OCI-LY7 (cell line): ENCODE measurements around the gene FGGY. TPM values are rescaled to one million over a fixed set of nuclear protein-coding genes. Genes with fewer than 3 reads are reported as not detected.

Source experiments
- BruUV-seq: library from RNA; stranded (reverse); fragments of 400-500 nt; replicated peaks from 2 replicates; lab custom pipeline; 2021; lab: Mats Ljungman, UMichigan
- CTCF ChIA-PET: fragments of 300-600 bp; sonication (Branson Sonifier 250); formaldehyde crosslinking; loops from one replicate; lab custom pipeline; 2022; ENCODE audit warnings: antibody characterized with exemption; ENCODE audit not compliant: unreplicated experiment; lab: Charles Lee
- POLR2A ChIA-PET: fragments of 300-600 bp; sonication (Branson Sonifier 250); formaldehyde crosslinking; loops from one replicate; lab custom pipeline; 2022; ENCODE audit warnings: antibody characterized with exemption; lab: Charles Lee
- DNase-seq: peaks from one replicate; pipeline ENCODE4 v3.0.0-alpha.2; 2015; ENCODE audit warnings: low spot score
- H2AFZ ChIP-seq: fragments of 200-600 bp; sonication (generic), shearing (Covaris generic); 2 replicates; pipeline ENCODE4 v1.6.1; 2014; ENCODE audit warnings: mild to moderate bottlenecking, antibody characterized with exemption, low read length, moderate library complexity
- H3K27ac ChIP-seq: fragments of 200-600 bp; sonication (generic); 2 replicates; pipeline ENCODE4 v1.5.1; 2014; ENCODE audit warnings: mixed run types, low read depth, mild to moderate bottlenecking, moderate library complexity, low read length, inconsistent platforms; ENCODE audit not compliant: poor library complexity, severe bottlenecking
- H3K36me3 ChIP-seq: fragments of 200-600 bp; sonication (generic); 2 replicates; pipeline ENCODE4 v1.6.1; 2014; ENCODE audit warnings: mild to moderate bottlenecking, antibody characterized with exemption, low read length, moderate library complexity, mixed read lengths; ENCODE audit not compliant: insufficient read depth
- H3K4me1 ChIP-seq: fragments of 200-600 bp; sonication (generic); 2 replicates; pipeline ENCODE4 v1.5.1; 2014; ENCODE audit warnings: mild to moderate bottlenecking, low read length; ENCODE audit not compliant: insufficient read depth, poor library complexity, severe bottlenecking
- H3K4me2 ChIP-seq: fragments of 200-600 bp; sonication (generic); 2 replicates; pipeline ENCODE4 v1.6.1; 2014; ENCODE audit warnings: mild to moderate bottlenecking, low read length
- H3K4me3 ChIP-seq: fragments of 200-600 bp; sonication (generic); 2 replicates; pipeline ENCODE4 v1.5.1; 2014; ENCODE audit warnings: mild to moderate bottlenecking, low read depth, low read length; ENCODE audit not compliant: poor library complexity, severe bottlenecking
- H3K79me2 ChIP-seq: fragments of 200-600 bp; sonication (generic); 2 replicates; pipeline ENCODE4 v1.6.1; 2016; ENCODE audit warnings: low read depth, mild to moderate bottlenecking, low read length, moderate library complexity, mixed read lengths; ENCODE audit not compliant: insufficient read depth
- H3K9me2 ChIP-seq: fragments of 200-600 bp; sonication (generic); 2 replicates; pipeline ENCODE4 v1.6.1; 2016; ENCODE audit warnings: mild to moderate bottlenecking, low read length, mixed read lengths; ENCODE audit not compliant: insufficient read depth
- H3K9me3 ChIP-seq: fragments of 200-600 bp; sonication (generic); 2 replicates; pipeline ENCODE4 v1.6.1; 2014; ENCODE audit warnings: mild to moderate bottlenecking, mixed run types, low read length, mixed read lengths
- H4K20me1 ChIP-seq: fragments of 200-600 bp; sonication (generic); 2 replicates; pipeline ENCODE4 v1.6.1; 2014; ENCODE audit warnings: mild to moderate bottlenecking, antibody characterized with exemption, low read length, moderate library complexity, mixed read lengths; ENCODE audit not compliant: insufficient read depth
- CTCF ChIP-seq: fragments of 200-600 bp; sonication (generic); conservative IDR thresholded peaks from 2 replicates; pipeline ENCODE4 v1.5.1; 2014; ENCODE audit warnings: mild to moderate bottlenecking, antibody characterized with exemption, low read length, moderate library complexity, mixed read lengths
- EZH2phosphoT487 ChIP-seq: fragments of 200-600 bp; sonication (generic); IDR thresholded peaks from 2 replicates; pipeline ENCODE4 v1.6.1; 2018; ENCODE audit warnings: low read depth, borderline replicate concordance, mild to moderate bottlenecking, mixed run types, antibody characterized with exemption, low read length, moderate library complexity, mixed read lengths
- intact Hi-C: fragments of 100-400 bp; cut with micrococcal nuclease; formaldehyde crosslinking; loops from one replicate; pipeline ENCODE4 v1.10.0; 2022; ENCODE audit not compliant: unreplicated experiment
- total RNA-seq, 2 experiments: library from RNA; depleted of rRNA in 1 of 2; stranded (reverse); fragments of >200 nt in 1 of 2; shearing (Covaris generic) in 1 of 2; gene quantifications; 2 replicates each; pipeline ENCODE4 v1.2.3, GENCODE V29; 2014 to 2022

Gene FGGY
- total RNA-seq, 2 experiments from 2014 or later: 0.63 to 4.5 TPM

GRCh38 chr1:59258412-59259032 is 38.4 kb upstream of the FGGY start:
- Histone ChIP-seq H2AFZ (no peak overlapping the region), H3K4me2 (no peak overlapping the region), H3K79me2 (no peaks in the 10 kb centered on the region), H3K36me3 (no peaks in the 10 kb centered on the region), H3K27ac (no peak overlapping the region), H3K9me2 (no peaks in the 10 kb centered on the region), H4K20me1 (no peaks in the 10 kb centered on the region), H3K4me3 (no peak overlapping the region), H3K4me1 (no peaks in the 10 kb centered on the region), H3K9me3 (no peaks in the 10 kb centered on the region)
- no TSS peak for BruUV-seq
- intact Hi-C loops: no loop called here
- ChIA-PET POLR2A (interaction anchor here (0.6 to 0.9 kb wide), 2 partner anchors 9 to 97 kb away, joined by 3 read pairs; no protein-coding TSS in a partner anchor), CTCF (no interaction called here)
- DNase-seq: no peak
- TF ChIP-seq CTCF (no peak), EZH2phosphoT487 (no peak)

- Histone ChIP-seq H4K20me1 (no peaks in the 10 kb centered on the region), H3K79me2 (no peaks in the 10 kb centered on the region), H3K9me3 (no peaks in the 10 kb centered on the region), H3K36me3 (no peaks in the 10 kb centered on the region), H2AFZ (no peak overlapping the region), H3K4me3 (no peak overlapping the region), H3K27ac (no peak overlapping the region), H3K4me1 (peaks cover 12% of the 10 kb centered on the region), H3K4me2 (no peak overlapping the region), H3K9me2 (no peaks in the 10 kb centered on the region)
- BruUV-seq: no TSS peak
- CTCF ChIA-PET: no interaction called here
- DNase-seq: no peak
- TF ChIP-seq CTCF: no peak
- TF ChIP-seq EZH2phosphoT487: no peak
- intact Hi-C loops: no loop called here
- POLR2A ChIA-PET: interaction anchor here (0.6 to 0.7 kb wide), 2 partner anchors 71 to 1935 kb away, joined by 3 to 5 read pairs; no protein-coding TSS in a partner anchor
Measured at GRCh38 chr1:59261537-59261936, 35.4 kb upstream of the FGGY start.

GRCh38 chr1:59262631-59263030 is 34.3 kb upstream of the FGGY start:
- Histone ChIP-seq H3K9me3 (no peaks in the 10 kb centered on the region), H3K4me2 (no peak overlapping the region), H3K36me3 (no peaks in the 10 kb centered on the region), H3K79me2 (no peaks in the 10 kb centered on the region), H3K4me3 (no peak overlapping the region), H3K9me2 (no peaks in the 10 kb centered on the region), H4K20me1 (no peaks in the 10 kb centered on the region), H2AFZ (no peak overlapping the region), H3K4me1 (peaks cover 20% of the 10 kb centered on the region), H3K27ac (no peak overlapping the region)
- ChIA-PET POLR2A (no interaction called here), CTCF (no interaction called here)
- no peak for TF ChIP-seq EZH2phosphoT487
- TF ChIP-seq CTCF: no peak
- BruUV-seq: no TSS peak
- intact Hi-C loops: no loop called here
- no peak for DNase-seq
